HEK293 (cell line): ENCODE measurements around the gene RBMS3.
A peak's percentile ranks its signal among the peaks of the same experiment; 100 is the strongest.

ENCODE experiments used
- CTCF ChIA-PET: fragments of 350-600 bp; formaldehyde crosslinking; extraction: SDS; loops from one replicate; lab custom pipeline; 2021; ENCODE audit warnings: antibody characterized with exemption; lab: Yijun Ruan, JAX
- POLR2A ChIA-PET: fragments of 300-600 bp; formaldehyde crosslinking; extraction: SDS; loops from one replicate; lab custom pipeline; 2020; ENCODE audit warnings: antibody characterized with exemption, inconsistent platforms; lab: Yijun Ruan, JAX
- H3K27ac ChIP-seq: fragments of 200-500 bp; sonication (Bioruptor generic); 2 replicates; pipeline ENCODE4 v1.5.1; 2014; ENCODE audit warnings: low read depth, low read length, control low read depth, inconsistent platforms; ENCODE audit errors: extremely low read depth
- H3K36me3 ChIP-seq, 2 experiments: fragments of 200-500 bp in 1 of 2; sonication (Bioruptor generic) in 1 of 2; 1 replicate in 1 of 2; 2 replicates in 1 of 2; pipeline ENCODE4 v1.5.1; 2014 to 2017; ENCODE audit warnings: inconsistent platforms in 2 of 2, low read length in 2 of 2; ENCODE audit not compliant: control insufficient read depth in 2 of 2, insufficient read depth in 1 of 2
- H3K4me1 ChIP-seq: fragments of 200-500 bp; sonication (Bioruptor generic); 2 replicates; pipeline ENCODE4 v1.5.1; 2014; ENCODE audit warnings: mild to moderate bottlenecking, low read length, inconsistent platforms; ENCODE audit not compliant: control insufficient read depth, insufficient read depth
- H3K4me3 ChIP-seq: 2 replicates; pipeline ENCODE4 v1.5.1; 2011; ENCODE audit warnings: low read depth, mild to moderate bottlenecking, control low read depth, low read length, moderate library complexity
- H3K9me3 ChIP-seq: fragments of 200-500 bp; sonication (Bioruptor generic); 2 replicates; pipeline ENCODE4 v1.5.1; 2014; ENCODE audit warnings: low read depth, low read length, inconsistent platforms; ENCODE audit not compliant: control insufficient read depth, insufficient read depth
- GLI2 ChIP-seq: fragments of 450-650 bp; formaldehyde crosslinking; IDR thresholded peaks from 2 replicates; pipeline ENCODE4; 2017; ENCODE audit warnings: missing biosample characterization, missing genetic modification characterization, low read depth, borderline replicate concordance
- GLIS2 ChIP-seq: fragments of 450-650 bp; formaldehyde crosslinking; IDR thresholded peaks from 2 replicates; pipeline ENCODE4 v1.5.1; 2016; ENCODE audit warnings: missing biosample characterization, missing genetic modification characterization
- HOXD13 ChIP-seq: sonication (generic); formaldehyde crosslinking; IDR thresholded peaks from 2 replicates; pipeline ENCODE4 v1.8.0; 2022; ENCODE audit warnings: missing genetic modification reagents, borderline replicate concordance
- PATZ1 ChIP-seq: fragments of 450-650 bp; formaldehyde crosslinking; IDR thresholded peaks from 2 replicates; pipeline ENCODE4 v1.5.1; 2016; ENCODE audit warnings: missing biosample characterization, missing genetic modification characterization
- PRDM6 ChIP-seq: fragments of 450-650 bp; formaldehyde crosslinking; IDR thresholded peaks from 2 replicates; pipeline ENCODE4 v1.5.1; 2017; ENCODE audit warnings: missing biosample characterization, missing genetic modification characterization
- REPIN1 ChIP-seq: fragments of 450-650 bp; formaldehyde crosslinking; IDR thresholded peaks from 2 replicates; pipeline ENCODE4 v1.5.1; 2017; ENCODE audit warnings: missing biosample characterization, missing genetic modification characterization, low read depth
- WT1 ChIP-seq: fragments of 450-650 bp; formaldehyde crosslinking; IDR thresholded peaks from 2 replicates; pipeline ENCODE4 v1.5.1; 2016; ENCODE audit warnings: missing biosample characterization, missing genetic modification characterization
- ZBTB17 ChIP-seq: fragments of 450-650 bp; formaldehyde crosslinking; IDR thresholded peaks from 2 replicates; pipeline ENCODE4 v1.5.1; 2016; ENCODE audit warnings: missing biosample characterization, missing genetic modification characterization
- ZNF138 ChIP-seq: fragments of 450-650 bp; formaldehyde crosslinking; IDR thresholded peaks from 2 replicates; pipeline ENCODE4 v1.5.1; 2016; ENCODE audit warnings: missing biosample characterization, missing genetic modification characterization, borderline replicate concordance
- ZNF214 ChIP-seq: fragments of 450-650 bp; formaldehyde crosslinking; IDR thresholded peaks from 2 replicates; pipeline ENCODE4 v1.5.1; 2017; ENCODE audit warnings: missing biosample characterization, mild to moderate bottlenecking, missing genetic modification characterization, borderline replicate concordance
- ZNF239 ChIP-seq: fragments of 450-650 bp; formaldehyde crosslinking; IDR thresholded peaks from 2 replicates; pipeline ENCODE4 v1.5.1; 2016; ENCODE audit warnings: missing biosample characterization, missing genetic modification characterization
- ZNF302 ChIP-seq: fragments of 450-650 bp; formaldehyde crosslinking; IDR thresholded peaks from 2 replicates; pipeline ENCODE4 v1.5.1; 2016; ENCODE audit warnings: missing biosample characterization, missing genetic modification characterization, low read depth
- ZNF311 ChIP-seq: fragments of 450-650 bp; formaldehyde crosslinking; IDR thresholded peaks from 2 replicates; pipeline ENCODE4 v1.5.1; 2017; ENCODE audit warnings: missing biosample characterization, missing genetic modification characterization, borderline replicate concordance
- ZNF354C ChIP-seq: fragments of 450-650 bp; formaldehyde crosslinking; IDR thresholded peaks from 2 replicates; pipeline ENCODE4 v1.5.1; 2016; ENCODE audit warnings: missing biosample characterization, missing genetic modification characterization, low read depth, borderline replicate concordance
- ZNF362 ChIP-seq: fragments of 450-650 bp; formaldehyde crosslinking; IDR thresholded peaks from 2 replicates; pipeline ENCODE4 v1.5.1; 2016; ENCODE audit warnings: missing biosample characterization, missing genetic modification characterization
- ZNF48 ChIP-seq: fragments of 450-650 bp; formaldehyde crosslinking; IDR thresholded peaks from 2 replicates; pipeline ENCODE4 v1.5.1; 2016; ENCODE audit warnings: missing biosample characterization, missing genetic modification characterization
- ZNF521 ChIP-seq: fragments of 450-650 bp; formaldehyde crosslinking; IDR thresholded peaks from 2 replicates; pipeline ENCODE4 v1.5.1; 2017; ENCODE audit warnings: missing biosample characterization, mild to moderate bottlenecking, missing genetic modification characterization
- ZNF701 ChIP-seq: fragments of 450-650 bp; formaldehyde crosslinking; IDR thresholded peaks from 2 replicates; pipeline ENCODE4 v1.5.1; 2016; ENCODE audit warnings: missing biosample characterization, missing genetic modification characterization
- ZNF792 ChIP-seq: fragments of 450-650 bp; formaldehyde crosslinking; IDR thresholded peaks from 2 replicates; pipeline ENCODE4 v1.5.1; 2016; ENCODE audit warnings: missing biosample characterization, missing genetic modification characterization
- TF ChIP-seq, protein P1 (sequence below): fragments of 450-650 bp; formaldehyde crosslinking; IDR thresholded peaks from 2 replicates; pipeline ENCODE4 v1.5.1; 2016; ENCODE audit warnings: missing biosample characterization, missing genetic modification characterization
- TF ChIP-seq, protein P2 (sequence below): fragments of 450-650 bp; formaldehyde crosslinking; optimal IDR thresholded peaks from 2 replicates; pipeline ENCODE3; 2016; ENCODE audit warnings: missing biosample characterization, mild to moderate bottlenecking, missing genetic modification characterization
- TF ChIP-seq, protein P3 (sequence below): fragments of 450-650 bp; formaldehyde crosslinking; IDR thresholded peaks from 2 replicates; pipeline ENCODE4 v1.5.1; 2017; ENCODE audit warnings: missing biosample characterization, missing genetic modification characterization

RBMS3 gene

DNA sequence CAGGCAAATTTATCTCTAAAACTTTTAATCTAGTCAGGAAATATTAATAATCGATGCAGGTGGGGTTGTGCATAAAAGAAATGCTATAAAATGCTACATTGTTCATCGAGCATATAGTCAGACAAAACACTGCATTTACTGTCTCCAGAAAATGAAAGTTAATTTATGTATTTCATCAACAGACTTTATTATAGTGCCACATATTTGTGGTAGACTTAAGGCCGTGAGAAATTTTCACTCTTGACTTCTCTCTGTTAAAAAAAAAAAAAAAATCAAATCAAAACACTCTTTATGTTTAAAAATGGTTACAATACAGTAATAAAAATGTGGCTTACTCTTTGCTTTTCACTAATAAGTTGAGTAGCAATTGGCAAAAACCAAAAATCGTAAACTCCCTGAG is 67.4 kb downstream of the RBMS3 start:
- POLR2A ChIA-PET, result no interaction called here
- no peaks in the 10 kb centered on the region; the same call in 1 of the 2 replicates for H3K4me1 ChIP-seq
- H3K4me3 ChIP-seq, result no peak overlapping the region
- CTCF ChIA-PET, result interaction anchor here (0.7 kb wide), 1 partner anchor 59 kb away, joined by 4 read pairs; no protein-coding TSS in a partner anchor
- H3K27ac ChIP-seq, result no peak overlapping the region
- peak; percentile 45; the same call in 1 of the 2 replicates for TF ChIP-seq WT1 (tag by site-specific recombination)
- TF ChIP-seq ZNF521, result no peak
- TF ChIP-seq, all 188 proteins: peak for 1
- H3K9me3 ChIP-seq, result no peaks in the 10 kb centered on the region
- no peaks in the 10 kb centered on the region for H3K36me3 ChIP-seq

GRCh38 chr3:29349049-29349448 is 68.2 kb downstream of the RBMS3 start:
- Histone ChIP-seq H3K9me3 (no peaks in the 10 kb centered on the region), H3K36me3 (no peaks in the 10 kb centered on the region), H3K4me3 (no peak overlapping the region), H3K27ac (no peak overlapping the region), H3K4me1 (no peaks in the 10 kb centered on the region; the same call in 1 of the 2 replicates)
- POLR2A ChIA-PET, result no interaction called here
- TF ChIP-seq ZNF362 (tag by site-specific recombination), result no peak
- no peak for TF ChIP-seq GLIS2 (tag by site-specific recombination)
- no peak for TF ChIP-seq ZBTB17 (tag by site-specific recombination)
- no peak for TF ChIP-seq PRDM6
- TF ChIP-seq ZNF701 (tag by site-specific recombination), result no peak
- no peak for TF ChIP-seq ZNF354C (tag by site-specific recombination)
- no peak for TF ChIP-seq ZNF48
- TF ChIP-seq ZNF239, result no peak
- TF ChIP-seq REPIN1 (tag by site-specific recombination), result no peak
- no peak for TF ChIP-seq PATZ1 (tag by site-specific recombination)
- no peak for TF ChIP-seq ZNF792
- no peak for TF ChIP-seq ZNF214
- TF ChIP-seq ZNF138 (tag by site-specific recombination), result no peak
- TF ChIP-seq, protein P1, sequence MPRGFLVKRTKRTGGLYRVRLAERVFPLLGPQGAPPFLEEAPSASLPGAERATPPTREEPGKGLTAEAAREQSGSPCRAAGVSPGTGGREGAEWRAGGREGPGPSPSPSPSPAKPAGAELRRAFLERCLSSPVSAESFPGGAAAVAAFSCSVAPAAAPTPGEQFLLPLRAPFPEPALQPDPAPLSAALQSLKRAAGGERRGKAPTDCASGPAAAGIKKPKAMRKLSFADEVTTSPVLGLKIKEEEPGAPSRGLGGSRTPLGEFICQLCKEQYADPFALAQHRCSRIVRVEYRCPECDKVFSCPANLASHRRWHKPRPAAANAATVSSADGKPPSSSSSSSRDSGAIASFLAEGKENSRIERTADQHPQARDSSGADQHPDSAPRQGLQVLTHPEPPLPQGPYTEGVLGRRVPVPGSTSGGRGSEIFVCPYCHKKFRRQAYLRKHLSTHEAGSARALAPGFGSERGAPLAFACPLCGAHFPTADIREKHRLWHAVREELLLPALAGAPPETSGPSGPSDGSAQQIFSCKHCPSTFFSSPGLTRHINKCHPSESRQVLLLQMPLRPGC, result no peak
- TF ChIP-seq HOXD13 (CRISPR knock-in tag), result no peak
- TF ChIP-seq ZNF311 (tag by site-specific recombination), result no peak
- TF ChIP-seq, protein P2, sequence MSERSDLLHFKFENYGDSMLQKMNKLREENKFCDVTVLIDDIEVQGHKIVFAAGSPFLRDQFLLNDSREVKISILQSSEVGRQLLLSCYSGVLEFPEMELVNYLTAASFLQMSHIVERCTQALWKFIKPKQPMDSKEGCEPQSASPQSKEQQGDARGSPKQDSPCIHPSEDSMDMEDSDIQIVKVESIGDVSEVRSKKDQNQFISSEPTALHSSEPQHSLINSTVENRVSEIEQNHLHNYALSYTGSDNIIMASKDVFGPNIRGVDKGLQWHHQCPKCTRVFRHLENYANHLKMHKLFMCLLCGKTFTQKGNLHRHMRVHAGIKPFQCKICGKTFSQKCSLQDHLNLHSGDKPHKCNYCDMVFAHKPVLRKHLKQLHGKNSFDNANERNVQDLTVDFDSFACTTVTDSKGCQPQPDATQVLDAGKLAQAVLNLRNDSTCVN (tag by site-specific recombination), result no peak
- TF ChIP-seq GLI2 (tag by site-specific recombination), result no peak
- no peak for TF ChIP-seq ZNF302 (tag by site-specific recombination)
- TF ChIP-seq, protein P3, sequence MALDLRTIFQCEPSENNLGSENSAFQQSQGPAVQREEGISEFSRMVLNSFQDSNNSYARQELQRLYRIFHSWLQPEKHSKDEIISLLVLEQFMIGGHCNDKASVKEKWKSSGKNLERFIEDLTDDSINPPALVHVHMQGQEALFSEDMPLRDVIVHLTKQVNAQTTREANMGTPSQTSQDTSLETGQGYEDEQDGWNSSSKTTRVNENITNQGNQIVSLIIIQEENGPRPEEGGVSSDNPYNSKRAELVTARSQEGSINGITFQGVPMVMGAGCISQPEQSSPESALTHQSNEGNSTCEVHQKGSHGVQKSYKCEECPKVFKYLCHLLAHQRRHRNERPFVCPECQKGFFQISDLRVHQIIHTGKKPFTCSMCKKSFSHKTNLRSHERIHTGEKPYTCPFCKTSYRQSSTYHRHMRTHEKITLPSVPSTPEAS, result no peak
- CTCF ChIA-PET, result interaction anchor here (0.7 kb wide), 1 partner anchor 60 kb away, joined by 4 read pairs; no protein-coding TSS in a partner anchor
